Progenitor cell of endocrine pancreas (in vitro differentiated cells): Measurements from ENCODE around the gene TMEM138. TPM values are rescaled to one million over a fixed set of nuclear protein-coding genes. Genes with fewer than 3 reads are reported as not detected.
"Not testable (repeated sequence)": the region's sequence is repeated elsewhere in the genome, so short reads cannot be mapped to it uniquely, and the experiment has no call there.

Experiments used
- DNase-seq: peaks from one replicate; pipeline ENCODE4 v3.0.0; 2021; ENCODE audit warnings: low spot score; ENCODE audit not compliant: unreplicated experiment
- H3K27ac Mint-ChIP-seq: 2 replicates; pipeline ENCODE4 v1.8.0; 2021; ENCODE audit warnings: mild to moderate bottlenecking, moderate library complexity, mixed read lengths
- H3K27me3 Mint-ChIP-seq: 2 replicates; pipeline ENCODE4 v1.8.0; 2021; ENCODE audit warnings: mixed read lengths
- H3K36me3 Mint-ChIP-seq: 2 replicates; pipeline ENCODE4 v1.8.0; 2022; ENCODE audit warnings: mixed read lengths; ENCODE audit not compliant: insufficient read depth
- H3K4me1 Mint-ChIP-seq: 2 replicates; pipeline ENCODE4 v1.8.0; 2021; ENCODE audit warnings: low read depth, mixed read lengths
- H3K4me3 Mint-ChIP-seq: 2 replicates; pipeline ENCODE4 v1.8.0; 2021; ENCODE audit warnings: low read depth, mild to moderate bottlenecking, moderate library complexity, mixed read lengths
- H3K9me3 Mint-ChIP-seq: 2 replicates; pipeline ENCODE4 v1.8.0; 2021; ENCODE audit warnings: low read depth, mixed read lengths
- CTCF ChIP-seq: fragments of 200-600 bp; sonication (generic); IDR thresholded peaks from one replicate; pipeline ENCODE4 v1.5.0; 2021; ENCODE audit warnings: antibody characterized with exemption, mild to moderate bottlenecking; ENCODE audit not compliant: unreplicated experiment
- total RNA-seq: library from RNA; stranded (reverse); gene quantifications from 2 replicates; pipeline ENCODE4 v1.2.1, GENCODE V29; 2021

TMEM138 gene
- total RNA-seq, 1 donor from 2014 or later = 46.7 TPM

DNA sequence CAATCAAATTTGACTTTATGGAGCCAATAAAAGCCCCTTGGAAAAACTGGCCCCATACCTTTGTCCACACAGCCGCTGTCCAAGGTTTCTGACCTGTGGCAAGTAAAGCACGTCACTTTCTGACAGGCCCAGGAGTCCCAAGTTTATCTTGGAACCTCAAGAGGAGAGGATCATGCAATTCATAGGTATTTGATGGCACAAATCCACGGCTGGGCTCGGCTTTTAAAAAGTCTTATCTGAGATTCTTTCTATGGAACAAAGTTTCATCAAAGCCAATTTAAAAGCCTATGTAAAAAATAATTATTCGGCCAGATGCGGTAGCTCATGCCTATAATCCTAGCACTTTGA, 13.6 kb downstream of the TMEM138 start:
- Mint-ChIP-seq H3K27ac (no peak overlapping the region), H3K9me3 (peaks cover 9% of the 10 kb centered on the region), H3K4me1 (no peaks in the 10 kb centered on the region), H3K27me3 (no peaks in the 10 kb centered on the region), H3K4me3 (no peak overlapping the region), H3K36me3 (peaks cover 20% of the 10 kb centered on the region)
- no peak for DNase-seq
- TF ChIP-seq CTCF = no peak

- peaks cover 6% of the 10 kb centered on the region for H3K9me3 Mint-ChIP-seq
- peaks cover 12% of the 10 kb centered on the region for H3K36me3 Mint-ChIP-seq
- H3K27ac Mint-ChIP-seq = no peak overlapping the region
- no peaks in the 10 kb centered on the region for H3K27me3 Mint-ChIP-seq
- H3K4me1 Mint-ChIP-seq = no peaks in the 10 kb centered on the region
- no peak for TF ChIP-seq CTCF
- no peak for DNase-seq
- H3K4me3 Mint-ChIP-seq = no peak overlapping the region
These were observed 15.4 kb downstream of the TMEM138 start for GRCh38 chr11:61377461-61378160.

DNA sequence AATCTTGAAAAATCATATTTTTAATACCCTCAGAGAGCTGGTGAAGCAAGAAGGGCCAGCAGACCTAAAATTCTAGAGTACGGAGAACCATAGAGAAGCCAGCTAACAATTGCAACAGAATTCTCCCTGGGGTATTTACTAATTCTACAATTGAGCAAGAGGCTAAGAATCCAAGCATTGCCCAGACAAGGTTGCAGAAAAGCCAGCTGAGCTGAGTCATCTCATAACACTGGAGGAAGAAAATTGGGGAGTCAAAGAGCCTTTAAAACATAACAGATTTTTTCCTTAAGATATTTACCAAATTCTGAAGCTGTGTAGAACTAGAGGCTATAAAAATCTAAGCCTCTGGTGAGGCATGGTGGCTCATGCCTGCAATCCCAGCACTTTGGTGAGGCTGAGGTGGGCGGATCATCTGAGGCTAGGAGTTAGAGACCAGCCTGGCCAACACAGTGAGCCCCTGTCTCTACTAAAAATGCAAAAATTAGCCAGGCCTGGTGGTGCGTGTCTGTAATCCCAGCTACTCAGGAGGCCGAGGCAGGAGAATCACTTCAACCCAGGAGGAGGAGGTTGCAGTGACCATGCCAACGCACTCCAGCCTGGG, 16.6 kb downstream of the TMEM138 start:
- peaks cover 3% of the 10 kb centered on the region for H3K9me3 Mint-ChIP-seq
- no peaks in the 10 kb centered on the region for H3K27me3 Mint-ChIP-seq
- no peak for DNase-seq
- TF ChIP-seq CTCF = no peak
- no peak overlapping the region for H3K27ac Mint-ChIP-seq
- peaks cover 10% of the 10 kb centered on the region for H3K36me3 Mint-ChIP-seq
- no peaks in the 10 kb centered on the region for H3K4me1 Mint-ChIP-seq
- H3K4me3 Mint-ChIP-seq = no peak overlapping the region

- Mint-ChIP-seq H3K4me3 (no peak overlapping the region), H3K27ac (no peak overlapping the region), H3K27me3 (no peaks in the 10 kb centered on the region), H3K36me3 (peaks cover 5% of the 10 kb centered on the region), H3K9me3 (no peaks in the 10 kb centered on the region), H3K4me1 (peaks cover 6% of the 10 kb centered on the region)
- DNase-seq = no peak
- no peak for TF ChIP-seq CTCF
These were observed 18.7 kb downstream of the TMEM138 start for GRCh38 chr11:61380884-61381283.

- H3K27me3 Mint-ChIP-seq, H3K4me3 Mint-ChIP-seq, H3K36me3 Mint-ChIP-seq, H3K9me3 Mint-ChIP-seq, H3K4me1 Mint-ChIP-seq, DNase-seq, H3K27ac Mint-ChIP-seq: not testable (repeated sequence)
These were observed 21.7 kb downstream of the TMEM138 start for GRCh38 chr11:61383859-61384258.
